ENCODE measurements around the gene KCTD7. TPM values are rescaled to one million over a fixed set of nuclear protein-coding genes. Genes with fewer than 3 reads are reported as not detected.

KCTD7 gene
- total and polyA plus RNA-seq, 2 of the 13 experiments (the other 11 are each of a cell fraction or from before 2014, with no cell fraction given): 7.3 to 13.5 TPM

DNA sequence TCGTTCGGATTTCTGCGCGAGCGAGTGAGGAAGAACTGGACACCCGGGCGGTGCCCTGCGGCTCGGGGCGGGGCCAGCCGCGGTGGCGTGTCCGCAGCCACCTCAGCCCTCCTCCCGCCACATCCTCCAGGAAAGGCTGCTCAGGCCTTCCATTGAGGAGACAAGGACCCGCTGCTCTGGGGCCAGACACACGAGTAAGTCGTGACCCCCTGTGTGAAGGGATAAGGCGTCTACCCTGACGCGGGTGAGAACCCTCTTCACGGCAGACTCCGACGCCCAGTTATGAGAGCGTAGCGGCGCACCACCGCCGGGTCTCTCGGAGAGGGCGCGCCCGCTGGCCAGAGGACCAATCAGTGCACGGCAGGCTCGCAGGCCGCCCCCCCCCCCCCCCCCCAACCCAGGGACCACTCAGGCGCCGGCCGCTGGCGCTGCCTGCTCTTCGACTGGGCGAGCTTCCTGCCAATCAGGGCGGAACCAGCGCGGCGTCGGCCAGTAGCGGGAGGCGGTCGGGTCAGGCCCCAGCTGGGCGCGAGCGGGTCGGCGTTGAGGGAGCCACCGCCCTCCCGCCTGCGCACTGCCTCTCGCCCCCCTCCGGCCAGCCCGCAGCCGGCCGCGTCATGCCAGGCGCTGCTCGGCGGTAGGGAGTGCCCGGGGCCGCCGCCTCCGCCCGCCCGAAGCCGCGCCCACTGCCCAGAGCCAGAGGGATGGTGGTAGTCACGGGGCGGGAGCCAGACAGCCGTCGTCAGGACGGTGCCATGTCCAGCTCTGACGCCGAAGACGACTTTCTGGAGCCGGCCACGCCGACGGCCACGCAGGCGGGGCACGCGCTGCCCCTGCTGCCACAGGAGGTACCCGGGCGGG, at the start of gene KCTD7 (continued):
- TF ChIP-seq, protein P1, sequence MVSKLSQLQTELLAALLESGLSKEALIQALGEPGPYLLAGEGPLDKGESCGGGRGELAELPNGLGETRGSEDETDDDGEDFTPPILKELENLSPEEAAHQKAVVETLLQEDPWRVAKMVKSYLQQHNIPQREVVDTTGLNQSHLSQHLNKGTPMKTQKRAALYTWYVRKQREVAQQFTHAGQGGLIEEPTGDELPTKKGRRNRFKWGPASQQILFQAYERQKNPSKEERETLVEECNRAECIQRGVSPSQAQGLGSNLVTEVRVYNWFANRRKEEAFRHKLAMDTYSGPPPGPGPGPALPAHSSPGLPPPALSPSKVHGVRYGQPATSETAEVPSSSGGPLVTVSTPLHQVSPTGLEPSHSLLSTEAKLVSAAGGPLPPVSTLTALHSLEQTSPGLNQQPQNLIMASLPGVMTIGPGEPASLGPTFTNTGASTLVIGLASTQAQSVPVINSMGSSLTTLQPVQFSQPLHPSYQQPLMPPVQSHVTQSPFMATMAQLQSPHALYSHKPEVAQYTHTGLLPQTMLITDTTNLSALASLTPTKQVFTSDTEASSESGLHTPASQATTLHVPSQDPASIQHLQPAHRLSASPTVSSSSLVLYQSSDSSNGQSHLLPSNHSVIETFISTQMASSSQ (IDR thresholded peaks at IDR 0.05; ENCODE audit: low read depth): no peak
- TF ChIP-seq, protein P1 (CRISPR knock-in tag; IDR thresholded peaks at IDR 0.05; ENCODE audit: borderline replicate concordance): peak; percentile 65; the same call in 1 of the 2 replicates
- 0 out of 2 replicates have a peak, but pooled peaks have one; percentile 80 for TF ChIP-seq ZNF343 (CRISPR knock-in tag; IDR thresholded peaks at IDR 0.05)
- TF ChIP-seq, protein P2, sequence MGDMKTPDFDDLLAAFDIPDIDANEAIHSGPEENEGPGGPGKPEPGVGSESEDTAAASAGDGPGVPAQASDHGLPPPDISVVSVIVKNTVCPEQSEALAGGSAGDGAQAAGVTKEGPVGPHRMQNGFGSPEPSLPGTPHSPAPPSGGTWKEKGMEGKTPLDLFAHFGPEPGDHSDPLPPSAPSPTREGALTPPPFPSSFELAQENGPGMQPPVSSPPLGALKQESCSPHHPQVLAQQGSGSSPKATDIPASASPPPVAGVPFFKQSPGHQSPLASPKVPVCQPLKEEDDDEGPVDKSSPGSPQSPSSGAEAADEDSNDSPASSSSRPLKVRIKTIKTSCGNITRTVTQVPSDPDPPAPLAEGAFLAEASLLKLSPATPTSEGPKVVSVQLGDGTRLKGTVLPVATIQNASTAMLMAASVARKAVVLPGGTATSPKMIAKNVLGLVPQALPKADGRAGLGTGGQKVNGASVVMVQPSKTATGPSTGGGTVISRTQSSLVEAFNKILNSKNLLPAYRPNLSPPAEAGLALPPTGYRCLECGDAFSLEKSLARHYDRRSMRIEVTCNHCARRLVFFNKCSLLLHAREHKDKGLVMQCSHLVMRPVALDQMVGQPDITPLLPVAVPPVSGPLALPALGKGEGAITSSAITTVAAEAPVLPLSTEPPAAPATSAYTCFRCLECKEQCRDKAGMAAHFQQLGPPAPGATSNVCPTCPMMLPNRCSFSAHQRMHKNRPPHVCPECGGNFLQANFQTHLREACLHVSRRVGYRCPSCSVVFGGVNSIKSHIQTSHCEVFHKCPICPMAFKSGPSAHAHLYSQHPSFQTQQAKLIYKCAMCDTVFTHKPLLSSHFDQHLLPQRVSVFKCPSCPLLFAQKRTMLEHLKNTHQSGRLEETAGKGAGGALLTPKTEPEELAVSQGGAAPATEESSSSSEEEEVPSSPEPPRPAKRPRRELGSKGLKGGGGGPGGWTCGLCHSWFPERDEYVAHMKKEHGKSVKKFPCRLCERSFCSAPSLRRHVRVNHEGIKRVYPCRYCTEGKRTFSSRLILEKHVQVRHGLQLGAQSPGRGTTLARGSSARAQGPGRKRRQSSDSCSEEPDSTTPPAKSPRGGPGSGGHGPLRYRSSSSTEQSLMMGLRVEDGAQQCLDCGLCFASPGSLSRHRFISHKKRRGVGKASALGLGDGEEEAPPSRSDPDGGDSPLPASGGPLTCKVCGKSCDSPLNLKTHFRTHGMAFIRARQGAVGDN (CRISPR knock-in tag; IDR thresholded peaks at IDR 0.05): peak; percentile 85
- TF ChIP-seq, protein P3, sequence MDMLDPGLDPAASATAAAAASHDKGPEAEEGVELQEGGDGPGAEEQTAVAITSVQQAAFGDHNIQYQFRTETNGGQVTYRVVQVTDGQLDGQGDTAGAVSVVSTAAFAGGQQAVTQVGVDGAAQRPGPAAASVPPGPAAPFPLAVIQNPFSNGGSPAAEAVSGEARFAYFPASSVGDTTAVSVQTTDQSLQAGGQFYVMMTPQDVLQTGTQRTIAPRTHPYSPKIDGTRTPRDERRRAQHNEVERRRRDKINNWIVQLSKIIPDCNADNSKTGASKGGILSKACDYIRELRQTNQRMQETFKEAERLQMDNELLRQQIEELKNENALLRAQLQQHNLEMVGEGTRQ (IDR thresholded peaks at IDR 0.05; ENCODE audit: low read depth, low read length): no peak
- TF ChIP-seq, protein P3 (CRISPR knock-in tag; IDR thresholded peaks at IDR 0.05; ENCODE audit: borderline replicate concordance): no peak
- TF ChIP-seq, protein P4, sequence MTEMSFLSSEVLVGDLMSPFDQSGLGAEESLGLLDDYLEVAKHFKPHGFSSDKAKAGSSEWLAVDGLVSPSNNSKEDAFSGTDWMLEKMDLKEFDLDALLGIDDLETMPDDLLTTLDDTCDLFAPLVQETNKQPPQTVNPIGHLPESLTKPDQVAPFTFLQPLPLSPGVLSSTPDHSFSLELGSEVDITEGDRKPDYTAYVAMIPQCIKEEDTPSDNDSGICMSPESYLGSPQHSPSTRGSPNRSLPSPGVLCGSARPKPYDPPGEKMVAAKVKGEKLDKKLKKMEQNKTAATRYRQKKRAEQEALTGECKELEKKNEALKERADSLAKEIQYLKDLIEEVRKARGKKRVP (CRISPR knock-in tag; IDR thresholded peaks at IDR 0.05): no peak
- TF ChIP-seq ZNF660 (CRISPR knock-in tag; IDR thresholded peaks at IDR 0.05; ENCODE audit: borderline replicate concordance, low read depth): no peak
- 0 out of 2 replicates have a peak, but pooled peaks have one; percentile 47 for TF ChIP-seq ZFP36L1 (CRISPR knock-in tag; IDR thresholded peaks at IDR 0.05)
- no peak; the same call in 1 of the 2 replicates for TF ChIP-seq FOSL2 (CRISPR knock-in tag; IDR thresholded peaks at IDR 0.05)
- TF ChIP-seq SP5 (CRISPR knock-in tag; IDR thresholded peaks at IDR 0.05; ENCODE audit: borderline replicate concordance, low read depth): 0 out of 2 replicates have a peak, but pooled peaks have one; percentile 10
- TF ChIP-seq EP300 (IDR thresholded peaks at IDR 0.05; ENCODE audit: low read depth in 2 of 2, low read length in 2 of 2): no peak
- no peak for TF ChIP-seq EP300 (CRISPR knock-in tag; IDR thresholded peaks at IDR 0.05; ENCODE audit: borderline replicate concordance)
- peak; percentile 89 for TF ChIP-seq SAP130 (CRISPR knock-in tag; IDR thresholded peaks at IDR 0.05; ENCODE audit: low read depth)
- 0 out of 2 replicates have a peak, but pooled peaks have one; percentile 72 for TF ChIP-seq ZNF546 (CRISPR knock-in tag; conservative IDR thresholded peaks at IDR 0.05)
- peak; percentile 78 for TF ChIP-seq ZNF263 (CRISPR knock-in tag; IDR thresholded peaks at IDR 0.05)
- no peak for TF ChIP-seq CHCHD3 (CRISPR knock-in tag; IDR thresholded peaks at IDR 0.05)

Measured in HepG2 (cell line).